HG03575 (cell line): ENCODE data around the gene CCDC28A.

ENCODE experiments used
- ATAC-seq: cut with Tn5 transposase; IDR thresholded peaks from one replicate; pipeline ENCODE4 v1.9.1; 2021; ENCODE audit not compliant: unreplicated experiment, insufficient number of reproducible peaks, low FRiP score; ENCODE audit errors: extremely low read depth

The CCDC28A gene

GRCh38 chr6:138785980-138786379 is 12.4 kb downstream of the CCDC28A start:
- no peak for ATAC-seq

- ATAC-seq: no peak
These were observed 13.6 kb downstream of the CCDC28A start for GRCh38 chr6:138787138-138787537.

- ATAC-seq: no peak
These were observed 22.4 kb downstream of the CCDC28A start, which contains the start of gene ECT2L for GRCh38 chr6:138795809-138796603. Gene ECT2L, plus strand, starts transcription at chr6:138796087. Its CDS starts 17,188 bp downstream, at chr6:138813275.

- ATAC-seq: no peak
These were observed 23.2 kb downstream of the CCDC28A start for GRCh38 chr6:138796771-138797170.

GRCh38 chr6:138797806-138798446 is 24.4 kb downstream of the CCDC28A start:
- no peak for ATAC-seq

GRCh38 chr6:138800377-138801150 is 27.0 kb downstream of the CCDC28A start:
- no peak for ATAC-seq

- no peak for ATAC-seq
These were observed 29.8 kb downstream of the CCDC28A start for GRCh38 chr6:138803331-138803730.

GRCh38 chr6:138803861-138804260 is 30.3 kb downstream of the CCDC28A start:
- no peak for ATAC-seq

GRCh38 chr6:138805016-138805765 is 31.6 kb downstream of the CCDC28A start:
- ATAC-seq: no peak

GRCh38 chr6:138806889-138807288 is 33.3 kb downstream of the CCDC28A start:
- no peak for ATAC-seq

- ATAC-seq: no peak
These were observed 36.1 kb downstream of the CCDC28A start for GRCh38 chr6:138809677-138810076.

- ATAC-seq: no peak
These were observed 38.3 kb downstream of the CCDC28A start for GRCh38 chr6:138811866-138812265.

- no peak for ATAC-seq
These were observed 40.7 kb downstream of the CCDC28A start for GRCh38 chr6:138814179-138814834.

GRCh38 chr6:138815221-138815620 is 41.7 kb downstream of the CCDC28A start:
- ATAC-seq: no peak

- ATAC-seq: no peak
These were observed 42.4 kb downstream of the CCDC28A start for GRCh38 chr6:138815797-138816528.

GRCh38 chr6:138817799-138818198 is 44.2 kb downstream of the CCDC28A start:
- no peak for ATAC-seq

GRCh38 chr6:138818496-138819194 is 45.1 kb downstream of the CCDC28A start:
- ATAC-seq: peak; percentile 58
